ENCODE data around the gene CYP3A7. TPM values are rescaled to one million over a fixed set of nuclear protein-coding genes. Genes with fewer than 3 reads are reported as not detected.
"Not testable (repeated sequence)": the region's sequence is repeated elsewhere in the genome, so short reads cannot be mapped to it uniquely, and the experiment has no call there.

Gene CYP3A7
- total and polyA plus RNA-seq, 5 experiments from 2014 or later = not detected

DNA sequence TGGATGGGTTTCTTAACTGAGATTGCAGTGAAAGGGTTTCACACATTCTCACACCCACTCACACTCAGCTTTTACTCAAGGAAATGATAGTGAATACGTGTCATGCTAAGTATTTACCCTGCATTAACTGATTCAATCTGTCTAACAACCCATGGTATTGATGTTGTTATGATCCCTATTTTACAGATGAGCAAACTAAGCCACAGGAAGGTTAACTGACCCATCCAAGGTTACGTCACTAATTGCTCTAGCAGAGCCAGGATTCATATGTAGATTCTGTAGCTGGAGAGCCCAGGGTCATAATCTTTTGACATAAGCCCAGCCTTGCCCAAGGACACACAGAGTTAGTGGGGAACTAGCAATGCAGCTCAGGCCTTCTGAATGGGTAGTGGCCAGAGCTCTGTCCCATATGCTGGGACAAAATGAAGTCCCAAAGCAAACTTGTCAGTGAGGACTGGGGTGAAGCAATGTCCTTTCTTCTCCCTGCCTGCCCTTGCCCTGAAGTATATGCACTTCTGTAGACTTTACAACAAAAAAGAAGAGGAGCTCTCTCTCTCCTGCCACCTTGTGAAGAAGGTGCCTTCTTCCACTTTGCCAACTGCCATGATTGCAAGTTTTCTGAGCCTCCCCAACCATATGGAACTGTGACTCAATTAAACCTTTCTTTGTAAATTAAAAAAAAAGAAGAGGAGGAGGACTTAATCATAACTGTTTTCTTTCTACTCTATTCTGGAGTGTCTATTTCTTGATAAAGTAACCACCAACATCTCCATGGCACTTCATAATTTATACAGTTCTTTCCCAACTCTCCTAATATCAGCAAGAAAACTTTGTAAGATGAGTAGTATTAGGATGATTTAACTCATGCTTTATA lies 4.9 kb upstream of the CYP3A7 start:
- Mint-ChIP-seq H3K27ac (peak overlapping the region in 1 of 10 donors; percentile 22), H3K9me3 (peaks cover 0 to 8% (median 0%) of the 10 kb centered on the region in 9 donors), H3K36me3 (peaks cover 17 to 37% (median 31%) of the 10 kb centered on the region in 3 donors), H3K4me1 (no peaks in the 10 kb centered on the region), H3K27me3 (peaks cover 2 to 8% (median 5%) of the 10 kb centered on the region in 5 donors), H3K4me3 (no peak overlapping the region)
- ATAC-seq = no peak
- POLR2A ChIA-PET = no interaction called here
- DNase-seq = no peak

DNA sequence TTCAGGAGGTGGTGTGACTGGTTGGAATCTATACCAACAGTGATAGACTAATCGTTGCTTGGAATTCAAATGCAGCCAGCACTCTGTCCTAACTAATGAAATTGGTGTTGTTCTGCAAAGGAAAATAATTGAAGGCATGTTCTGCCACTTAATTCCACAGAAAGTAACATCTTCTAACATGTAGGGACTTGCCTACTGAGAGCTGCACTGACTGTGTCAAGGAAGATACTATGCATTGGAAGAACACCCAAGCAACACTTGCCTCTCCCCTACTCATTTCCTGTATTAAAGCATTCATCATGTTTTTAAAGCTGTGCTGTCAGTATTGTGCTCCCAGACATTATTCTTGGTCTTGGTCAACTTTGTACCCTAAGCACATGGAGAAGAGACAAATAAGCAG lies 2.7 kb upstream of the CYP3A7 start:
- Mint-ChIP-seq H3K4me3 (no peak overlapping the region), H3K4me1 (no peaks in the 10 kb centered on the region), H3K27me3 (peaks cover 0 to 4% (median 2%) of the 10 kb centered on the region in 5 donors), H3K36me3 (peaks cover 8 to 34% (median 27%) of the 10 kb centered on the region in 3 donors), H3K27ac (no peak overlapping the region), H3K9me3 (no peaks in the 10 kb centered on the region)
- ATAC-seq (no peak), DNase-seq (no peak)
- POLR2A ChIA-PET = no interaction called here

DNA sequence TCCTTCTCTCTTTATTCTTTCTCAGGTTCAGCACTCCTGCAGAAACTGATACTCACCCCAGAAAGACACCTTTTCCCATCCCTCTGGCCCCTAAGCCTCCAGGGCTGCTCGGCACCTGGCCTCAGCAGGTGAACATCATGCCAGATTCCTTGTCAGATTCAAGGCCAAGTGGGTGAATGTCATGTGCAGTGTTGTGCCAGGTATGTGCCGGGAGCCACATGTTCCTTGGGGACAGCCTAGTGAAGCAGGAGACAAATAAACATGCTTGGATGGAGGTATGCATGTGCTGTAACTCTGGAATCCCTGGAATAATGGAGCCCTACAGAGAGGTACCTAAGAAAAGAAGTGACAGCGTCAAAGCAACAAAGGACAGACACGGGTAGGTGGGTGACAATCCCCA lies 1.7 kb upstream of the CYP3A7 start:
- peak overlapping the region in 2 of 10 donors; percentile 8 to 66 for H3K27ac Mint-ChIP-seq
- ATAC-seq, DNase-seq, POLR2A ChIA-PET, H3K4me3 Mint-ChIP-seq, H3K4me1 Mint-ChIP-seq, H3K9me3 Mint-ChIP-seq, H3K27me3 Mint-ChIP-seq: not testable (repeated sequence)
- H3K36me3 Mint-ChIP-seq = peaks cover 8 to 34% (median 27%) of the 10 kb centered on the region in 3 donors

DNA sequence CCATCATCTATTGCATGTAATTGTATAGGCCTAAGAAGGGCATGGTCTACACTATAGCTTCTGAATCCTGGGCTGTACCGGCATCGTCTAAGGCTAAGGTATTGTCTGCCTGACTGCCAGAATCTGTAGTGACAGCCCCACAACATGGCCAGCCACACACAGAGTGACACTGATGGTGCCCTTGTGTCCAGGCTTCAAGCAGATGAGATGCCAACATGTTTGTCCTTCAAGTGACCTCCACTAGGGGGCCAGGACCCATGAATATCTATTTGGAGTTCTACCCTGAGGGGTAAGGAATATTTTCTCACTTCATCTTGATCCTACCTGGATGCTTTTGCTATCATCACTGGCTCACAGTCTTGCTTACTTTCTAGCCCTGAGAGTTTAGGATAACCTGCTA lies 1.5 kb downstream of the CYP3A7 start:
- Mint-ChIP-seq H3K27me3 (no peaks in the 10 kb centered on the region), H3K36me3 (peaks cover 4 to 17% (median 4%) of the 10 kb centered on the region in 3 donors), H3K4me3 (no peak overlapping the region), H3K4me1 (no peaks in the 10 kb centered on the region), H3K27ac (no peak overlapping the region), H3K9me3 (no peaks in the 10 kb centered on the region)
- peak in 3 of 10 donors; percentile 5 to 15 (median 5) for DNase-seq
- POLR2A ChIA-PET = no interaction called here
- ATAC-seq = no peak

DNA sequence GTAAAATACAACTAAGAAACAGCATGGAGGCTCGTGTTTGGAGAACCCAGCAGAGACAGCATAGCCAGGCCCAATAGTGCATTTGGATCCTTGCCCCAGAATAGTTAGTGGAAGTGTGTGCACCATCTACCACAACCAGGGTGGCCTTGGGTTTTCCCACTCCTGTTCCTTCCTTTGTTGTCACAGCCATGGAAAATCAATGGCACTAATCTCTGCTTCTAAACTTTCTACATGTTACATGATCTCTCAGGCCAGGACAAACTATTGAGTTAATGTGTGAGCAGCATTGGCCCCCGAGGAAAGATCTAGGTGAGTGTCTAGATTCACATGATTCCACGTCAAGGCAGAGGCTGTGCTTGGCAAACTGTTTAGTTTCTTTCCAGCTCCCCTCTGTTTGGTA lies 2.0 kb downstream of the CYP3A7 start:
- peak overlapping the region in 1 of 10 donors; percentile 57 for H3K27ac Mint-ChIP-seq
- POLR2A ChIA-PET = no interaction called here
- ATAC-seq (no peak), DNase-seq (no peak)
- no peaks in the 10 kb centered on the region for H3K9me3 Mint-ChIP-seq
- H3K36me3 Mint-ChIP-seq = peaks cover 4 to 14% (median 4%) of the 10 kb centered on the region in 3 donors
- H3K4me3 Mint-ChIP-seq = no peak overlapping the region
- no peaks in the 10 kb centered on the region for H3K27me3 Mint-ChIP-seq
- no peaks in the 10 kb centered on the region for H3K4me1 Mint-ChIP-seq

DNA sequence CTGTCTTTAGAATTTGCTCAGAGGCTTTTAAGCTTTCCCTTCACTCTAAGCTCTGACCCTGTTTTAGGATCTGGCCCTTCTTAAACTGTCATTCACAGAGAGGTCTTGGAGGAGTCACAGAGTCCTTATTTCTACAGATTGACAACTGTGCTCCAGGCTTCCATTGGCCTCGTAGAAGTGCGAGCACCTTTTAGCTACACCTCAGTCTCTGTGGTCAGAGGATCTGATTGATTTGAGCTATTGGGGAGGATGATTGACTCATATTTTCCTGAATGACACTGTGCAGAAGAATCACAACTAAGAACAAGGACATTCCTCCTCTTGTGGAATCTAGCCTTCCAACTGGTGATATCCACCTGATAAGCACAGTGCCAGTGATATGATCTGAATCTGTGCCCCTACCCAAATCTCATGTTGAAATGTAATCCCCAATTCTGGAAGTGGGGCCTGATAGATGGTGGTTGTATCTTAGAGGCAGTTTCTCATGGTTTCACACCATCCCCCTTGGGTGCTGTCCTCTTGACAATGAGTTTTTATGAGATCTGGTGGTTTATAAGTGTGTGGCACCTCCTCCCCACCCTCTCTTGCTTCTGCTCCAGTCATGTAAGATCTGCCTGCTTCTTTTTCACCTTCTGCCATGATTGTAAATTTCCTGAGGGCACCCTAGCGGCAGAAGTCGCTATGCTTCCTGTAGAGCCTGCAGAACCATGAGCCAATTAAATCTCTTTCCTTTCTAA lies 3.2 kb downstream of the CYP3A7 start:
- H3K9me3 Mint-ChIP-seq = no peaks in the 10 kb centered on the region
- POLR2A ChIA-PET = no interaction called here
- no peaks in the 10 kb centered on the region for H3K4me1 Mint-ChIP-seq

DNA sequence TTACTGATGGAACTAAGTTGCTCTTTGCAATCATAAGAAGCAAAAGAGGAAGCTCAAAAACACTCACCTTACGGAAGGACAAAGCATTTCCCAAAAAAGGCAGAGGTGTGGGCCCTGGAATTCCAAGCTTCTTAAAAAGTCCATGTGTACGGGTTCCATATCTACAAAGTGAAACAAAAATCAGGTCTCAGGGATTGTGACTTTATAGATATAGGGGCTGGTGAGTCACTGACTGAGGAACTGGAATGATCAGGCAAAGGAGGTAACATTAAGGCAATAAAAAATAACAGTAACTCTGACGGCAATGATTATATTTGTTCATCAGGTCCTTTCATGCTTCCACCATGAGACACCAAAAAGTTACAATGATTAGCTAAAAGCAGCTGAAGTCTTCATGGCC lies 4.0 kb downstream of the CYP3A7 start:
- no peak overlapping the region for H3K4me3 Mint-ChIP-seq
- H3K27ac Mint-ChIP-seq = no peak overlapping the region
- POLR2A ChIA-PET = no interaction called here
- no peak for ATAC-seq
- H3K27me3 Mint-ChIP-seq = no peaks in the 10 kb centered on the region
- no peaks in the 10 kb centered on the region for H3K4me1 Mint-ChIP-seq
- no peaks in the 10 kb centered on the region for H3K36me3 Mint-ChIP-seq
- no peaks in the 10 kb centered on the region for H3K9me3 Mint-ChIP-seq
- DNase-seq = no peak

More for the DNA sequence above, 3.2 kb downstream of the CYP3A7 start:
- H3K27ac Mint-ChIP-seq = no peak overlapping the region
- ATAC-seq (no peak), DNase-seq (no peak)
- peaks cover 3 to 5% (median 3%) of the 10 kb centered on the region in 3 donors for H3K36me3 Mint-ChIP-seq
- no peak overlapping the region for H3K4me3 Mint-ChIP-seq
- no peaks in the 10 kb centered on the region for H3K27me3 Mint-ChIP-seq

DNA sequence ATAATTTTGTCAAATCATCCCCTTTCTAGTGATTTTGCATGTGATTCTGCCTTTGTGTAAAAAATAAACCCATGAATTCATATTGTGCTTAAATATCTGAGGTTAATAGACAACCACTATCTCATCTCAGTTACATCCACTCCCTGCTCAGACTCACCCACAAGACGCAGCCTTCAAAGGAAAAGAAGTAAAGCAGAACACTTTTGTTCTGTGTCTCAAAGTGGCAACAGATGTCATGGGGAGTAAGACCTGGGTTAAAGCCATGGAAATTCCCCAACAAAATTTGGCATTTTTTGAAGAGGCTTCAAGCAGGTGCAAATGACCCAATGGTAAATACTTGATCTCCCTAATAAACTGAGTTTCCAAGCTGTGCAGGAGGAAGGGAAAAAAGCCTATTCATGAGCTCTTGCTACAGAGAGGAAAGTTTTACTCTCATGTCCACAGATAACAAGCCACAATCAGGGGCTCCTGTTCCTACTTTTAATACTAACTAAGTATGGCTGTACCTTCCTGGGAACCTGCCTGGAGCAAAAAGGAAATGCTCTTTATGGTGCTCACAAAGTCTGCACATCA lies 4.7 kb downstream of the CYP3A7 start:
- no peaks in the 10 kb centered on the region for H3K9me3 Mint-ChIP-seq
- H3K36me3 Mint-ChIP-seq = no peaks in the 10 kb centered on the region
- DNase-seq (no peak), ATAC-seq (no peak)
- no peaks in the 10 kb centered on the region for H3K27me3 Mint-ChIP-seq
- H3K4me3 Mint-ChIP-seq = no peak overlapping the region
- POLR2A ChIA-PET = no interaction called here
- no peaks in the 10 kb centered on the region for H3K4me1 Mint-ChIP-seq
- H3K27ac Mint-ChIP-seq = no peak overlapping the region

DNA sequence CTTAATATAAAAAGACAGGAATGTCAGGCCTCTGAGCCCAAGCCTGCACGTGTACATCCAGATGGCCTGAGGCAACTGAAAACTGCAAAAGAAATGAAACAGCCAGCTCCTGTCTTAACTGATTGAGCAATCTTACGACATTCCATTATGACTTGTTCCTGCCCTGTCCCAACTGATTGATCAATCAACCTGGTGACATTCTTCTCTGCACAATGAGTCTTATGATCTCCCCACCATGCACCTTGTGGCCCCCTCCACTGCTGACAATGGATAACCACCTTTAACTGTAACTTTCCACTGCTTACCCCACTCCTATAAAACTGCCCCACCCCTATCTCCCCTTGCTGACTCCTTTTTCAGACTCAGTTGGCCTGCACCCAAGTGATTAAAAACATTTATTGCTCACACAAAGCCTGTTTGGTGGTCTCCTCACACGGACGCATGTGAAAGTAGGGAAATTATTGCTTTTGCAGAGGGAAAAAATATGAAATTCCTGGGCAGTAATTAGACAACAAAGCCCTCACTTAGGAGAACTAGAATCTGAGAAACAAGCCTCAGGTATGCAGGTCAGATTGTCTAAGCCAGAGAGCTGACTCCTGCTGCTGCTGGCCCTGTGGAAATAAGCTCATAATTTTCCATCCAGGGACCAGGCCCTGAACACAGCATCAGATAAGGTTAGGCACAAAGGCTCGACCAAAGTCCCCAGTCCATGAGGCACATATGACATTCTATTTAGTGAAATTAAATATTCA lies 5.3 kb downstream of the CYP3A7 start:
- Mint-ChIP-seq H3K36me3 (peaks cover 0 to under 1% (median 0%) of the 10 kb centered on the region in 3 donors), H3K4me1 (no peaks in the 10 kb centered on the region), H3K9me3 (no peaks in the 10 kb centered on the region), H3K4me3 (no peak overlapping the region), H3K27ac (no peak overlapping the region), H3K27me3 (no peaks in the 10 kb centered on the region)
- POLR2A ChIA-PET = no interaction called here
- DNase-seq (no peak), ATAC-seq (no peak)

DNA sequence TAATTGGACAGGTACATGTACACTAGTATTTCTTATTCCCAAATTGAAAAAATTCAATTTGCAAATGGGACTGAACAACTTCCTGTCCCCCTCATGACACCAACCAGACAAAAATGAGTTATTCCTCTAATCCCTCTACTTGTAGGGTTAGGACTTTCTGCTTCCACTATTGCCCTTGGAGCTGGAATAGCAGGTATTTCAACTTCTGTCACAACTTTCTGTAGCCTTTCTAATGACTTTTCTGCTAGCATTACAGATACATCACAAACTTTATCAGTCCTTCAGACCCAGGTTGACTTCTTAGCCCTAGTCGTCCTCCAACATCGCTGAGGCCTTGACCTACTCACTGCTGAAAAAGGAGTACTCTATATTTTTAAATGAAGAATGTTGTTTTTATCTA lies 6.4 kb downstream of the CYP3A7 start:
- no peak overlapping the region for H3K4me3 Mint-ChIP-seq
- no peaks in the 10 kb centered on the region for H3K4me1 Mint-ChIP-seq
- POLR2A ChIA-PET = no interaction called here
- H3K9me3 Mint-ChIP-seq = no peaks in the 10 kb centered on the region
- DNase-seq (no peak), ATAC-seq (no peak)
- peaks cover 0 to 2% (median 2%) of the 10 kb centered on the region in 3 donors for H3K36me3 Mint-ChIP-seq
- H3K27me3 Mint-ChIP-seq = peaks cover 0 to 2% (median 0%) of the 10 kb centered on the region in 5 donors
- no peak overlapping the region for H3K27ac Mint-ChIP-seq

DNA sequence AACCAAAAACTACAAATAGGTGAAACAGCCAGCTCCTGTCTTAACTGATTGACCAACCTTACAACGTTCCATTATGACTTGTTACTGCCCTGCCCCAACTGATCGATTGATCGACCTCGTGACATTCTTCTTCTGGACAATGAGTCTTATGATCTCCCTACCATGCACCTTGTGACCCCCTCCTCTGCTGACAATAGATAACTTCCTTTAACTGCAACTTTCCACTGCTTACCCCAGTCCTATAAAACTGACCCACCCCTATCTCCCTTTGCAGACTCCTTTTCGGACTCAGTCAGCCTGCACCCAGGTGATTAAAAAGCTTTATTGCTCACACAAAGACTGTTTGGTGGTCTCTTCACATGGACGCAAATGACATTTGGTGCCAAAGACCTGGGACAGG lies 11.8 kb downstream of the CYP3A7 start:
- DNase-seq, H3K27me3 Mint-ChIP-seq, H3K4me3 Mint-ChIP-seq, H3K36me3 Mint-ChIP-seq, ATAC-seq, H3K9me3 Mint-ChIP-seq, H3K27ac Mint-ChIP-seq, POLR2A ChIA-PET: not testable (repeated sequence)
- peaks cover 3 to 17% (median 9%) of the 10 kb centered on the region in 4 donors for H3K4me1 Mint-ChIP-seq

DNA sequence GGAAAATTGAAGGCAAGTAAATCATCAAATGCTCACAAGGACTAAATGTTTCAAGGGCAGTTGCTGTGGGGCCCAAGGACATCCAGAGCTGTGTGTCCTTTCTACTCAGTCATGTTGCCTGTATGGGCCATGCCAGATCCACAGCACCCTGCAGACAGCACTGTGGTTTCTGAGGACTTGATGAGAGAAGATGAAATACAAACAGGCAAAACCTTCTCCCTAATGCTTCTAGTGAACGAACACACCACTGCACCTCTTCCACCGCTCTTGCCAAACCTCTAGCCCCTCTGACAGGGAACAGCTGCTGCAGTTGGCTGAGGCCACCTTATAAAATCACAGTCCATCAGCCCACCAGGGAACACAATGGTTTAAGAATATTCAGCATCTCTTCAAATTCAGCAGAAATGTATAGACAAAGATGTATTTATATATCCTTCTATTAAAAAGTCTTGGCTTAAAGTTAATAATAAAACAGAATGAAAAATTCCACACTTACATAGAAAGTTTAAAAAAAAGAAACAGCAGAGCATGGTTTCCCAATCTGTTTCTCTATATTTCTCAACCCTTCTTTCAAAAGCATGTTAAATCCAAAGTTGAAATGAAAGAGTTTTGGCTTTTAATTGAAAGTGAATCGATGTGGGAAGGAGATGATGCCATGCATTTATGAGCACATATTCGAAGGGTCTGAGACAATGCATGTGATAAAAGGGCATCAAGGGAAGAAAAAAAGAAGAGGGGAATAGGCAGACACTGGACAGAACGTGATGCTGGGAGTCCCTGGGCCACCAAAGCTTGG lies 14.0 kb downstream of the CYP3A7 start:
- H3K4me1 Mint-ChIP-seq = peaks cover 3 to 17% (median 9%) of the 10 kb centered on the region in 4 donors
- POLR2A ChIA-PET = no interaction called here
- peaks cover 0 to 2% (median 0%) of the 10 kb centered on the region in 5 donors for H3K27me3 Mint-ChIP-seq
- DNase-seq = peak in 1 of 10 donors; percentile 1
- no peak overlapping the region for H3K4me3 Mint-ChIP-seq
- peaks cover 0 to 15% (median 5%) of the 10 kb centered on the region in 3 donors for H3K36me3 Mint-ChIP-seq
- ATAC-seq = peak in 1 of 2 donors; percentile 73
- peak overlapping the region in 8 of 10 donors; percentile 22 to 81 (median 56) for H3K27ac Mint-ChIP-seq
- H3K9me3 Mint-ChIP-seq = no peaks in the 10 kb centered on the region
